Smooth muscle cell (in vitro differentiated cells): Measurements from ENCODE around the gene SHISA6. TPM values are rescaled to one million over a fixed set of nuclear protein-coding genes. Genes with fewer than 3 reads are reported as not detected.

Experiments
- DNase-seq: peaks from one replicate; lab custom pipeline; 2025; ENCODE audit not compliant: unreplicated experiment; lab: John Stamatoyannopoulos, UW
- H2AFZ ChIP-seq: fragments of 200-600 bp; sonication (generic); 2 replicates; pipeline ENCODE4 v1.6.0; 2016; ENCODE audit warnings: antibody characterized with exemption, low read depth, mild to moderate bottlenecking
- H3F3A ChIP-seq: fragments of 200-600 bp; sonication (generic); 2 replicates; pipeline ENCODE4 v1.6.0; 2017; ENCODE audit warnings: antibody characterized with exemption, low read depth
- H3K27ac ChIP-seq: fragments of 200-600 bp; sonication (generic); 2 replicates; pipeline ENCODE4 v1.5.1; 2016; ENCODE audit warnings: low read depth, mild to moderate bottlenecking
- H3K27me3 ChIP-seq: fragments of 200-600 bp; sonication (generic); 2 replicates; pipeline ENCODE4 v1.6.1; 2016; ENCODE audit warnings: low read depth, mild to moderate bottlenecking
- H3K36me3 ChIP-seq: fragments of 200-600 bp; sonication (generic); 2 replicates; pipeline ENCODE4 v1.5.1; 2016; ENCODE audit warnings: low read depth
- H3K4me1 ChIP-seq: fragments of 200-600 bp; sonication (generic); 2 replicates; pipeline ENCODE4 v1.5.1; 2016; ENCODE audit warnings: low read depth
- H3K4me2 ChIP-seq: fragments of 200-600 bp; sonication (generic); 2 replicates; pipeline ENCODE4 v1.6.0; 2016; ENCODE audit warnings: mild to moderate bottlenecking
- H3K4me3 ChIP-seq: fragments of 200-600 bp; sonication (generic); 2 replicates; pipeline ENCODE4 v1.5.1; 2016; ENCODE audit warnings: mild to moderate bottlenecking
- H3K79me2 ChIP-seq: fragments of 200-600 bp; sonication (generic); 2 replicates; pipeline ENCODE4 v1.6.0; 2016; ENCODE audit warnings: low read depth, mild to moderate bottlenecking
- H3K9ac ChIP-seq: fragments of 200-600 bp; sonication (generic); 2 replicates; pipeline ENCODE4 v1.6.0; 2016; ENCODE audit warnings: low read depth
- H3K9me3 ChIP-seq: fragments of 200-600 bp; sonication (generic); replicated peaks from 2 replicates; pipeline ENCODE4 v1.5.1; 2016; ENCODE audit warnings: low read depth
- H4K20me1 ChIP-seq: fragments of 200-600 bp; sonication (generic); 2 replicates; pipeline ENCODE4 v1.6.0; 2016; ENCODE audit warnings: low read depth
- CTCF ChIP-seq: fragments of 200-600 bp; sonication (generic); IDR thresholded peaks from 2 replicates; pipeline ENCODE4 v1.5.1; 2017; ENCODE audit warnings: borderline replicate concordance, mild to moderate bottlenecking, antibody characterized with exemption; ENCODE audit not compliant: insufficient read depth, poor library complexity, severe bottlenecking
- WGBS: methylation state at CpG from one replicate; pipeline ENCODE4 v1.1.7; 2016; ENCODE audit warnings: low lambda C conversion rate; 5-methylcytosine and 5-hydroxymethylcytosine counted together
- polyA plus RNA-seq: library from polyadenylated mRNA; unstranded; fragments of >200 nt; fragmentation: Nextera tagmentation; extraction: Ambion mirVana; gene quantifications from 2 replicates; pipeline ENCODE4 v1.2.1, GENCODE V29; 2016
- total RNA-seq: library from RNA; depleted of rRNA; stranded (reverse); fragments of >200 nt; gene quantifications from 2 replicates; pipeline ENCODE4 v1.2.3, GENCODE V29; 2014

The SHISA6 gene
- total and polyA plus RNA-seq, 2 experiments from 2014 or later = 0.04 to 0.35 TPM

DNA sequence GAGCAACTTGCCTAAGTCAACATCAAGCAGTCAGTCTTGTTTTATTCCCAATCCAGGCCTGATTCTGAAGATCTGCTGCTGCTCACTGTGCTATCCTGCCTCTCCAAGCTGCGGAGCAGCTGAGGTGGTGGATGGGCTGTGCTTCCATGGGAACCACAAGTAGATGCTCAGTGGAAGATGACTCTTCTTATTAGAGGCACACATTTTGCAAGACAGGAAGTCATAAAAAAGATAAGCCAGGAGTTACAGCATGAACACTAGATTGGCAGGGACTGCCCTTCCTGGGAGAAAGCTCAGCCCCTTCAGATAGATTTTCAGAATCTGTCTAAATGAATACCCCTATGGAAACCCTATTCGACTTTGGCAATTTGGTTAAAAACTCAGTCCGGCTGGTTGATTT is 143.1 kb downstream of the SHISA6 start:
- H3K79me2 ChIP-seq = no peaks in the 10 kb centered on the region
- H3K9me3 ChIP-seq = no peaks in the 10 kb centered on the region
- no peak overlapping the region for H3K4me2 ChIP-seq
- H3K9ac ChIP-seq = no peak overlapping the region
- H3K27me3 ChIP-seq = no peaks in the 10 kb centered on the region
- no peak overlapping the region for H3K4me3 ChIP-seq
- H4K20me1 ChIP-seq = no peaks in the 10 kb centered on the region
- TF ChIP-seq CTCF = no peak
- no peak for DNase-seq
- no peaks in the 10 kb centered on the region for H3K36me3 ChIP-seq
- H2AFZ ChIP-seq = no peak overlapping the region
- H3K27ac ChIP-seq = no peak overlapping the region
- WGBS = 76% methylated on average over 3 of the region's 3 CpGs
- H3K4me1 ChIP-seq = peaks cover 4% of the 10 kb centered on the region
- no peaks in the 10 kb centered on the region for H3F3A ChIP-seq

DNA sequence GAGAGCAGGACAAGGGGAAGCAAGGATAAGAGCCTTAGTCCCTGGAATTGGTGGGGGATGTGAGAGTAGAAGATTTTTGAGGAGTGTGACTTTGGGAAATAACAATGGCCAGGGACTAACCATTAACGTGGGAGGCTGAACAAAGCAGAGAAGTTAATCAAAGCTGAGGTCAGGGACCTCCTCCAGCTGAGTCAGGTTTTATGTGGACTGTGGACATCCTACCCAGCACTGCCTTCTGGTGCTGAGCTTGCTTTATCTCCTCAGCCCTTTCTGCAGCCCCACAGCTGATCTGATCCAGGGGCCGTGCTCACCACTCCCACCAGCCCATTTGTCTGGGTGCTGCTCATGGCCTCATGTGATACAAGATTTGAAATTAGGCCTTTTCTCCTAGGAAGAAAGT is 146.6 kb downstream of the SHISA6 start:
- 57% methylated on average over 2 of the region's 2 CpGs for WGBS
- Histone ChIP-seq H3K9ac (no peak overlapping the region), H3K36me3 (no peaks in the 10 kb centered on the region), H3K9me3 (no peaks in the 10 kb centered on the region), H2AFZ (no peak overlapping the region), H3F3A (no peaks in the 10 kb centered on the region), H3K4me1 (peaks cover 4% of the 10 kb centered on the region), H3K27ac (no peak overlapping the region), H3K27me3 (no peaks in the 10 kb centered on the region), H3K4me2 (no peak overlapping the region), H3K79me2 (no peaks in the 10 kb centered on the region), H4K20me1 (no peaks in the 10 kb centered on the region), H3K4me3 (no peak overlapping the region)
- no peak for TF ChIP-seq CTCF
- no peak for DNase-seq

GRCh38 chr17:11388054-11388453 is 147.0 kb downstream of the SHISA6 start:
- H2AFZ ChIP-seq = no peak overlapping the region
- no peaks in the 10 kb centered on the region for H3K27me3 ChIP-seq
- no peak for DNase-seq
- no peaks in the 10 kb centered on the region for H3K79me2 ChIP-seq
- no peak overlapping the region for H3K4me2 ChIP-seq
- H3K9me3 ChIP-seq = no peaks in the 10 kb centered on the region
- no peaks in the 10 kb centered on the region for H3K36me3 ChIP-seq
- H3K9ac ChIP-seq = no peak overlapping the region
- WGBS = 79% methylated on average over 6 of the region's 6 CpGs
- peaks cover 4% of the 10 kb centered on the region for H3K4me1 ChIP-seq
- H4K20me1 ChIP-seq = no peaks in the 10 kb centered on the region
- no peaks in the 10 kb centered on the region for H3F3A ChIP-seq
- TF ChIP-seq CTCF = no peak
- no peak overlapping the region for H3K4me3 ChIP-seq
- no peak overlapping the region for H3K27ac ChIP-seq

- no peak overlapping the region for H3K9ac ChIP-seq
- no peak overlapping the region for H3K27ac ChIP-seq
- WGBS = 95% methylated on average over 2 of the region's 2 CpGs
- H4K20me1 ChIP-seq = no peaks in the 10 kb centered on the region
- TF ChIP-seq CTCF = no peak
- no peaks in the 10 kb centered on the region for H3K9me3 ChIP-seq
- no peaks in the 10 kb centered on the region for H3F3A ChIP-seq
- DNase-seq = no peak
- no peaks in the 10 kb centered on the region for H3K79me2 ChIP-seq
- no peak overlapping the region for H3K4me3 ChIP-seq
- H3K27me3 ChIP-seq = no peaks in the 10 kb centered on the region
- peaks cover 4% of the 10 kb centered on the region for H3K4me1 ChIP-seq
- H3K4me2 ChIP-seq = no peak overlapping the region
- no peak overlapping the region for H2AFZ ChIP-seq
- H3K36me3 ChIP-seq = no peaks in the 10 kb centered on the region
Measured at GRCh38 chr17:11389583-11389982, 148.6 kb downstream of the SHISA6 start.
